Activated CD8-positive, alpha-beta T cell treated with anti-CD3 and anti-CD28 coated beads for 36 hours (primary cell): Measurements from ENCODE around the gene RHOG. TPM values are rescaled to one million over a fixed set of nuclear protein-coding genes. Genes with fewer than 3 reads are reported as not detected.

Source experiments
- ATAC-seq: fragments of 200-7000 bp; cut with Tn5 transposase; one replicate; pipeline ENCODE4 v1.10.0; 2021; ENCODE audit warnings: mild to moderate bottlenecking, moderate library complexity
- CTCF ChIA-PET: fragments of 350-600 bp; sonication (Branson Sonifier 250); formaldehyde crosslinking; loops from one replicate; lab custom pipeline; 2021; ENCODE audit warnings: antibody characterized with exemption; lab: Charles Lee
- POLR2A ChIA-PET: fragments of 350-600 bp; sonication (Branson Sonifier 250); formaldehyde crosslinking; loops from one replicate; lab custom pipeline; 2021; ENCODE audit warnings: antibody characterized with exemption; lab: Charles Lee
- DNase-seq: peaks from one replicate; pipeline ENCODE4 v3.0.0-alpha.2; 2020
- H3K27ac Mint-ChIP-seq: one replicate; pipeline ENCODE4 v1.8.0; 2021; ENCODE audit warnings: mild to moderate bottlenecking, mixed read lengths
- H3K27me3 Mint-ChIP-seq: one replicate; pipeline ENCODE4 v1.8.0; 2021; ENCODE audit warnings: mixed read lengths
- H3K36me3 Mint-ChIP-seq: one replicate; pipeline ENCODE4 v1.8.0; 2021; ENCODE audit warnings: low read depth, mixed read lengths
- H3K4me1 Mint-ChIP-seq: one replicate; pipeline ENCODE4 v1.8.0; 2021; ENCODE audit warnings: low read depth, mixed read lengths
- H3K4me3 Mint-ChIP-seq: one replicate; pipeline ENCODE4 v1.8.0; 2021; ENCODE audit warnings: mild to moderate bottlenecking, moderate library complexity, mixed read lengths
- H3K9me3 Mint-ChIP-seq: one replicate; pipeline ENCODE4 v1.8.0; 2021; ENCODE audit warnings: mixed read lengths
- intact Hi-C: fragments of 100-400 bp; cut with micrococcal nuclease; formaldehyde crosslinking; loops from one replicate; pipeline ENCODE4 v1.10.0; 2022
- total RNA-seq, 2 experiments: library from RNA; stranded (reverse); gene quantifications; one replicate each; pipeline ENCODE4 v1.2.3, GENCODE V29; 2021
- TF ChIP-seq, protein P1 (sequence below): fragments of 200-600 bp; IDR thresholded peaks from one replicate; pipeline ENCODE4 v1.8.0; 2022; ENCODE audit warnings: antibody characterized with exemption, mild to moderate bottlenecking

The RHOG gene
- 100 to 1,000 TPM; 176 to 188 TPM for total RNA-seq

DNA sequence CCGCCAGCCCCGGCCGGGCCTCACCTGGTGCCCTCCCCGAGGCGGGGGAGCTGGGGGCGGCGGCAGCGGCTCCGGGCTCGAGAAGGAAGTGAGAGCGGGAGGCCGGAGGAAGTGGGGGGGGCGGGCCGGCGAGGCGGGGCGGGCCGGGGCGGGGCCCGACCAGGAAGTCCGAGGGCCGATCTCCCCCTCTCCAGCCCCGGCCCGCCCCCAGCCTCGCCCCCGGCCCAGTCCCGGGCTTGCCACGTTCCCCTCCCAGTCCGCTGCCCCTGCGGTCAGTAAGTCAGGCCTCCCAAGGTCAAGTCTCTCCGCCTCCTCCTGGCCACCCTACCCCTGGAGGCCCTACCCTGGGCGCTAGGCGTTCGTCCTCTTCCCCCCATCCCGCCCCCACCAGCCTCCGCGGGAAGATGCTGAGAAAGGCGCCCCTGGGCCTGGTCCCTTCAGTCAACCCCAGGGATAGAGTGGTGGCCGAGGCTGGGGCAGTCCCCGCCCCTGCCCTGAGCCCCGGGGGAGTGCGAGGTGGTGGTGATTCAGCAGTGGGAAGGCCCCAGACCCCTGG, at the start of gene RHOG:
Gene RHOG, minus strand, starts transcription at position 90 of the 556 bp plus-strand sequence. CDS start 12,821 bp downstream, outside the sequence.
- Mint-ChIP-seq H3K36me3 (peaks cover 29% of the 10 kb centered on the region), H3K9me3 (no peaks in the 10 kb centered on the region), H3K27ac (peak within 1 kb of the TSS; percentile 94), H3K4me3 (peak within 1 kb of the TSS; percentile 87), H3K4me1 (peaks cover 52% of the 10 kb centered on the region), H3K27me3 (no peaks in the 10 kb centered on the region)
- peak; percentile 99 for DNase-seq
- POLR2A ChIA-PET: interaction anchor here (0.6 to 14.6 kb wide), 21 partner anchors 11 to 251 kb away, joined by 3 to 216 read pairs (median 3); partner anchors contain the start of genes PGAP2 and STIM1
- peak; percentile 86 for ATAC-seq
- TF ChIP-seq, protein P1, sequence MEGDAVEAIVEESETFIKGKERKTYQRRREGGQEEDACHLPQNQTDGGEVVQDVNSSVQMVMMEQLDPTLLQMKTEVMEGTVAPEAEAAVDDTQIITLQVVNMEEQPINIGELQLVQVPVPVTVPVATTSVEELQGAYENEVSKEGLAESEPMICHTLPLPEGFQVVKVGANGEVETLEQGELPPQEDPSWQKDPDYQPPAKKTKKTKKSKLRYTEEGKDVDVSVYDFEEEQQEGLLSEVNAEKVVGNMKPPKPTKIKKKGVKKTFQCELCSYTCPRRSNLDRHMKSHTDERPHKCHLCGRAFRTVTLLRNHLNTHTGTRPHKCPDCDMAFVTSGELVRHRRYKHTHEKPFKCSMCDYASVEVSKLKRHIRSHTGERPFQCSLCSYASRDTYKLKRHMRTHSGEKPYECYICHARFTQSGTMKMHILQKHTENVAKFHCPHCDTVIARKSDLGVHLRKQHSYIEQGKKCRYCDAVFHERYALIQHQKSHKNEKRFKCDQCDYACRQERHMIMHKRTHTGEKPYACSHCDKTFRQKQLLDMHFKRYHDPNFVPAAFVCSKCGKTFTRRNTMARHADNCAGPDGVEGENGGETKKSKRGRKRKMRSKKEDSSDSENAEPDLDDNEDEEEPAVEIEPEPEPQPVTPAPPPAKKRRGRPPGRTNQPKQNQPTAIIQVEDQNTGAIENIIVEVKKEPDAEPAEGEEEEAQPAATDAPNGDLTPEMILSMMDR: no peak
- CTCF ChIA-PET: interaction anchor here (0.7 to 26.5 kb wide), 20 partner anchors 8 to 258 kb away, joined by 3 to 775 read pairs (median 4); partner anchors contain the start of genes PGAP2 and STIM1
- intact Hi-C loops: loop anchor here (5.0 kb wide), 1 partner anchor 251 kb away; the partner anchor contains the start of gene RRM1

DNA sequence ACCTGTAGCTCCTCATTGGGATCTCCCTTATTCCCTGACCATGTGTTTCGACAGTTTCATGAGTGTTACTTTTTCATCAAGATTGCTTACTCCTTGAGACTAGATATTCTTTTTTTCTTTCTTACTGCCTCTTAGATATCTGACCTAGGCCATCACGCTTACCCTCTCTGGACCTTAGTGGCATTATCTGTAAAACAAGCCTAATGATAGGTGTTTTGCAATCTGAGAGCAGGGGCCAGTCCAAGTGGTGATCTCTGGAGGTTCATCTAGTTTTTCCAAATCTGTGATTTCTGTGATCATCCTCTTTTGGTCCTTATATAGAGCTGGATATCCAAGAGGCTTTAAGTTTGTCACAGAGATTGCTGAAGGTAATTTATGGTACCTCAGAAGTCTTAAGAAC, 49.3 kb upstream of the RHOG start:
- CTCF ChIA-PET: interaction anchor here (1.0 to 2.8 kb wide), 3 partner anchors 35 to 183 kb away, joined by 3 to 12 read pairs (median 3); partner anchors contain the start of gene STIM1
- POLR2A ChIA-PET: no interaction called here
- intact Hi-C loops: loop anchor here (5.0 kb wide), 1 partner anchor 33 kb away; the partner anchor contains the start of gene STIM1

DNA sequence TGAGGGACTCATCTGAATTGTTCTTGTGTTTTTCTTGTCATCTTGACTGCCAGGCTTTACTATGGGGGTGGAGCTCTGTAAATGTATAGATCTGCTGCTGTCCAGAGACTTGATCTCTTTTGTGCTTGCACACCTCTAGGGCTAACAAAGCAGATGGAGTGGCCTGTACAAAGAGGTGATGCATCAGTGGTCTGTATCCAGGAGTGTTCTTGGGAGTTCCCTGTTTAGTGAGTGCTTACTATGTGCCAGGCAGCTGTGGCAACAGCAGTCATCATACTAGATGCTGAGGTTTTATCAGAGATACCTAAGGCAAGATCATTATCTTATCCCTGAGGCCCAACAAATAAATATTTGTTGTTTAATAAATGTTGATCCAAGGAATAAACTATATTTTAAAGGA, 48.1 kb upstream of the RHOG start:
- Mint-ChIP-seq H3K27ac (no peak overlapping the region), H3K4me1 (peaks cover 58% of the 10 kb centered on the region)
- POLR2A ChIA-PET: interaction anchor here (0.6 to 0.8 kb wide), 2 partner anchors 19 to 51 kb away, joined by 3 to 4 read pairs; no protein-coding TSS in a partner anchor

More for the DNA sequence above, 49.3 kb upstream of the RHOG start:
- no peaks in the 10 kb centered on the region for H3K9me3 Mint-ChIP-seq
- H3K27ac Mint-ChIP-seq: no peak overlapping the region
- peaks cover 62% of the 10 kb centered on the region for H3K4me1 Mint-ChIP-seq
- DNase-seq (no peak), ATAC-seq (no peak)
- no peak overlapping the region for H3K4me3 Mint-ChIP-seq
- no peaks in the 10 kb centered on the region for H3K27me3 Mint-ChIP-seq
- TF ChIP-seq, protein P1: no peak
- peaks cover 2% of the 10 kb centered on the region for H3K36me3 Mint-ChIP-seq

DNA sequence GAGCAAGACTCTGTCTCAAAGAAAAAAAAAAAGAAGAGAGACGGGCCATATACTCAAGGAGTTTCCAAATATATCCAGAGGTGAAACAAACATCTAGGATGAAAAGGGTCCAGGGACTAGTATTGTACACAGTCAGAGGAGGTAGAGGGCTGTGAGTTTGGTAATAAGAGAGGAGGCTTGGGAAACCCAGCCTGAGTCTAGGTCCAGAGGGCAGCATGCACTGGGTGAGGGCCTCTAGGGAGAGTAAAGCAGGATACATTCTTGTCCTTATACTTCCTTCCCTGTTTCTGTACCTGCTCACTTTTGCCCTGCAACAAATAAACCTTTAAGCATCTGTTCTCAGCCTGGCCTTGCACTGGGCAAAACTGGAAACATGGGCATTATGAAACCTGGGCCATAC, 46.2 kb upstream of the RHOG start:
- POLR2A ChIA-PET: no interaction called here
- Mint-ChIP-seq H3K36me3 (peaks cover 2% of the 10 kb centered on the region), H3K4me1 (peaks cover 56% of the 10 kb centered on the region), H3K27me3 (no peaks in the 10 kb centered on the region), H3K27ac (no peak overlapping the region), H3K4me3 (no peak overlapping the region), H3K9me3 (no peaks in the 10 kb centered on the region)
- ATAC-seq (no peak), DNase-seq (no peak)
- TF ChIP-seq, protein P1: no peak
- CTCF ChIA-PET: interaction anchor here (2.0 kb wide), 1 partner anchor 98 kb away, joined by 4 read pairs; no protein-coding TSS in a partner anchor
- intact Hi-C loops: no loop called here

More for the DNA sequence above, 48.1 kb upstream of the RHOG start:
- no peak for ATAC-seq
- intact Hi-C loops: no loop called here
- no peaks in the 10 kb centered on the region for H3K9me3 Mint-ChIP-seq
- CTCF ChIA-PET: interaction anchor here (1.6 to 2.8 kb wide), 4 partner anchors 29 to 184 kb away, joined by 3 to 12 read pairs (median 4); partner anchors contain the start of gene STIM1
- no peak overlapping the region for H3K4me3 Mint-ChIP-seq
- DNase-seq: no peak
- H3K36me3 Mint-ChIP-seq: peaks cover 2% of the 10 kb centered on the region
- no peaks in the 10 kb centered on the region for H3K27me3 Mint-ChIP-seq
- TF ChIP-seq, protein P1: no peak

DNA sequence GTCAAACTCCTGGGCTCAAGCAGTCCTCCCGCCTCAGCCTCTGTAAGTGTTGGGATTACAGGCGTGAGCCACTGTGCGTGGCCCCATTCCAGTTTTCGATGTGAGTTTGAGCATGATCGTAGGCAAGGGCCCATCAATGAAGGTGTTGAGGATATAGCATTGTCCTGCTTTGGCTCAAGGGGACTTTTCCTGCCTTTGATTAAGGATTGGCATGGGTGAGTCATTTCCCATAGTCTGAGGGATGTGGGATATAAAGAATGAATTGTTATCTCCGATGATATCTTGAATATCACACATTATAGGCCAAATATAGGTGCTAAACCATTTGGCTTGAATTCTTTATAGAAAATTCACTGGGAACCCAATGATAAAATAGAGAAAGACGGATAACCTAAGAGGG, 45.1 kb upstream of the RHOG start:
- no peak for DNase-seq
- ChIA-PET POLR2A (interaction anchor here (0.7 to 1.7 kb wide), 2 partner anchors 19 to 67 kb away, joined by 3 to 4 read pairs; no protein-coding TSS in a partner anchor), CTCF (interaction anchor here (1.3 to 1.7 kb wide), 3 partner anchors 31 to 187 kb away, joined by 4 to 6 read pairs (median 6); partner anchors contain the start of gene STIM1)
- no peak overlapping the region for H3K27ac Mint-ChIP-seq
- ATAC-seq: no peak
- no peaks in the 10 kb centered on the region for H3K9me3 Mint-ChIP-seq
- H3K36me3 Mint-ChIP-seq: peaks cover 2% of the 10 kb centered on the region
- peaks cover 59% of the 10 kb centered on the region for H3K4me1 Mint-ChIP-seq
- no peaks in the 10 kb centered on the region for H3K27me3 Mint-ChIP-seq
- H3K4me3 Mint-ChIP-seq: no peak overlapping the region
- TF ChIP-seq, protein P1: no peak
- intact Hi-C loops: no loop called here
